ENCODE data around the gene QPCT. TPM values are rescaled to one million over a fixed set of nuclear protein-coding genes. Genes with fewer than 3 reads are reported as not detected.

QPCT gene
- total RNA-seq, 4 donors from 2014 or later = 2.1 to 13.7 (median 7.2) TPM

DNA sequence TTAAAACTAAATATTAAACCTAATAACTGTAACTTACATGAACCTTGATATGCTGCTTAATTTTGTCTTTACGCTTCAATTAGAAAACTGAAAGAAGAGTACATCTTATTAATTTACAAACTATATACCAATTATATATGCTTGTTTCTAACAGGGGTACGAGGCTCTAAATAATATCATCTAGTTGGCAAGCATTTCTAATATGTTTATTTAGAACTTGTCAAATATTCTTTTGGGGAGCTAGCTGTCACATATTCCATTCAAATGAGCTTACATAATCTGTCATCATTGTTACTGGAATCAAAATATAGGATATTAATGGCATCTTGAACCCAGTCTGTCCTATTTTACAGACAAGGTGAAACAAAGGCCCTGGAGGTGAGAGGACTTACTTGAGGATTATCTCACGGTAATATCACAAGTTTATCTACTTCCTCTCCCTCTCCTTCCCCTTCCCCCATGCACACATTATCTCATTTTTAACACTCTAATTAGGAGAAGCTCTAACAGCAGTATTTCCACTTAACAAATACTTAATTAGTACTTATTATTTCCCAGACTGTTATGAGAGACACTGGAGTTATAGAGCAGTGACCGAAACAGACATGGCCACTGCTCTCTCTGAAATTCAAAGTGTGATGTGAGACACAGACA is 23.3 kb upstream of the QPCT start:
- H3K27me3 ChIP-seq = no peaks in the 10 kb centered on the region
- H3K27ac ChIP-seq = no peak overlapping the region
- no peak overlapping the region for H3K4me3 ChIP-seq
- no peak for DNase-seq
- H3K4me1 ChIP-seq = peaks cover 4 to 68% (median 19%) of the 10 kb centered on the region in 3 donors
- intact Hi-C loops (cut with DNase I) = no loop called here
- H3K36me3 ChIP-seq = no peaks in the 10 kb centered on the region
- H3K9me3 ChIP-seq = no peaks in the 10 kb centered on the region
- TF ChIP-seq, protein P1, sequence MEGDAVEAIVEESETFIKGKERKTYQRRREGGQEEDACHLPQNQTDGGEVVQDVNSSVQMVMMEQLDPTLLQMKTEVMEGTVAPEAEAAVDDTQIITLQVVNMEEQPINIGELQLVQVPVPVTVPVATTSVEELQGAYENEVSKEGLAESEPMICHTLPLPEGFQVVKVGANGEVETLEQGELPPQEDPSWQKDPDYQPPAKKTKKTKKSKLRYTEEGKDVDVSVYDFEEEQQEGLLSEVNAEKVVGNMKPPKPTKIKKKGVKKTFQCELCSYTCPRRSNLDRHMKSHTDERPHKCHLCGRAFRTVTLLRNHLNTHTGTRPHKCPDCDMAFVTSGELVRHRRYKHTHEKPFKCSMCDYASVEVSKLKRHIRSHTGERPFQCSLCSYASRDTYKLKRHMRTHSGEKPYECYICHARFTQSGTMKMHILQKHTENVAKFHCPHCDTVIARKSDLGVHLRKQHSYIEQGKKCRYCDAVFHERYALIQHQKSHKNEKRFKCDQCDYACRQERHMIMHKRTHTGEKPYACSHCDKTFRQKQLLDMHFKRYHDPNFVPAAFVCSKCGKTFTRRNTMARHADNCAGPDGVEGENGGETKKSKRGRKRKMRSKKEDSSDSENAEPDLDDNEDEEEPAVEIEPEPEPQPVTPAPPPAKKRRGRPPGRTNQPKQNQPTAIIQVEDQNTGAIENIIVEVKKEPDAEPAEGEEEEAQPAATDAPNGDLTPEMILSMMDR (IDR thresholded peaks at IDR 0.05) = no peak
- no peak for TF ChIP-seq POLR2A (IDR thresholded peaks at IDR 0.05)
- WGBS, 2 donors = 62 to 73% methylated on average over 4 of the region's 4 CpGs

DNA sequence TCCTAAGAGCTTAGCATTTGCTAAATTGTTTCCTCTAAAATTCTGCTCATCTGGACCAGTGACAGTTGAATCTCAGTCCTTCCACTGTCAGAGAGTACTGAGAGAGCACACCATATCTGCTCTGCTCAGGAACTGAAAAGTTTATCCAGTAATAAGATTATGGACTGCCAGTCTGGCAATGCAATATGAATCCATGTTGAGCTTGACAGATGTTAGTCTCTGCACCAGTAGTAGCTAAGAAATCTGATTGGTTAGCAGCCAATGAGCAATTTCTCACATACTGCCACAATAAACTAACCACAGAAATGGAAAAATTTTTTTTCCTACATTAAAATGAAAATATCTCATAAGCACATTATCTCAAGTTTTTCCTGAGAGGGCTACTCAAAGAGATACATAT is 22.1 kb upstream of the QPCT start:
- Histone ChIP-seq H3K27ac (peak overlapping the region in 2 of 4 donors; percentile 92 to 95), H3K36me3 (no peaks in the 10 kb centered on the region), H3K4me3 (peak overlapping the region in 3 of 4 donors; percentile 78 to 96 (median 80)), H3K9me3 (no peaks in the 10 kb centered on the region), H3K27me3 (no peaks in the 10 kb centered on the region), H3K4me1 (peaks cover 4 to 69% (median 19%) of the 10 kb centered on the region in 3 donors)
- intact Hi-C loops (cut with DNase I) = no loop called here
- TF ChIP-seq, protein P1 (IDR thresholded peaks at IDR 0.05) = no peak
- no peak for TF ChIP-seq POLR2A (IDR thresholded peaks at IDR 0.05)
- DNase-seq = no peak

DNA sequence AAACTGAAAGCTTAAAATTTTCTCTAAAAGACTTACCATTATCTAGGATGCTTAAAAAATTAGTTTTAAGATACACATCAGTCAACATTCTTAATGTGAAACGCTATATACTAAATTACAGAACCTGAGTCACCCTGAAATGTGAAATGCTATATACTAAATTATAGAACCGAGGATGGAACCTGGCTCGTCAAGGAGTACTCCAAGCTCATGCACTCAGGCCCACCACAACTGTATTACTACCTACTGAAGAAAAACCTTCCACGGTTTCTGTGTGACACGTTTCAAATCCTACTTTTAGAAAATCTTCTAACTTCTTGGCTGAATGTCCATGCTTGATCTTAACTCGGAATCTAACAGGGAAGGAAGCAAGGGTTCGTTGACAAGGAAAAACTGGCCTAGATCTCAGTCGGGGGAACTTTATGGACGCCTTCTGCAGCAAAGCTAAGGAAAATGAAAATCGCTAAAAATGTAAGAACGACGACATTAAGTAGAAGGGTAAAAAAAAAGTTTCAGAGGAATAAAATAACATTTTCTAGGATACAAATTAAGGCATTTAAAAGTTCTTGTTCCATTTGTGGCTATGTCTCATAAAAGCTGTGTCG is 21.2 kb upstream of the QPCT start:
- Histone ChIP-seq H3K4me1 (peaks cover 4 to 60% (median 18%) of the 10 kb centered on the region in 3 donors), H3K9me3 (no peaks in the 10 kb centered on the region), H3K27me3 (no peaks in the 10 kb centered on the region), H3K36me3 (no peaks in the 10 kb centered on the region), H3K27ac (peak overlapping the region; percentile 88 to 96 (median 94)), H3K4me3 (peak overlapping the region; percentile 78 to 96 (median 84))
- WGBS, 2 donors = 9 to 13% methylated on average over 13 of the region's 13 CpGs
- TF ChIP-seq, protein P1 (IDR thresholded peaks at IDR 0.05) = no peak
- no peak for TF ChIP-seq POLR2A (IDR thresholded peaks at IDR 0.05)
- intact Hi-C loops (cut with DNase I) = no loop called here
- DNase-seq = no peak

DNA sequence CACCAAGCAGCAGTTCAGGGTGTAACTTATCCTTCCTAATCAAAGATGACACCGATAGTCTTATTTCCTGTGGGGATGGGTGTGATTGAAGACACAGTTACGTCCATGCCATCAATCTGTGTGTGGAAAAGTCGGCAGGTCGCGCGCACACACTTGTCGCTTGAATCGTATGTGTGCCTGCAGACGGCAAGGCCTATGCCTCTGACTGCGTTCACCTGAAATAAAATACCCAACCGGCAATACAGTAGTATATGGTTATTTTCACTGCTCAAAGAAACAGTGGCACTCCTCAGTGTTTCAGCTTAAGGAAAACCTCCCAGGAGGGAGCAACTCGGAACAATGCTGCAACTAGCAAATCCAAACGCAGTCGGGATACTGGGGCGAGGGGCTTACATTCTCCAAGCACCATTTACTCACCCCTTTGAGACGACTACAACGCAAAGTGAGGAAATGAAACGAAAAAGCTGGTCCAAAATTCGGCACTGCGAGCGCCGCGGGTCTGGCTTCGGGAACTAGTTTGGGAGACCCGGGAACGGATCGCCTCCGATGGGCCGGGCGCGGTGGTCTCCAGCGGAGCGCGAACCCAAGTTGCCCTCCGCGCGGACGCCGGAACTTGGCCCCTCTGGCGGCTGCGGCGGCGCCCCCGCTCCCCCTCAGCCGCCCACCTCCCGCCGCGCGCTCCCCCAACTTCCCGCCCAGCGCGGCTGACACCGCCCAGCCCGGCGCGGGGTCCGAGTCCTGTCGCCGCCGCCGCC is 20.5 kb upstream of the QPCT start:
- intact Hi-C loops (cut with DNase I) = no loop called here
- Histone ChIP-seq H3K27me3 (no peaks in the 10 kb centered on the region), H3K9me3 (no peaks in the 10 kb centered on the region), H3K36me3 (no peaks in the 10 kb centered on the region), H3K4me1 (peaks cover 4 to 53% (median 11%) of the 10 kb centered on the region in 3 donors), H3K4me3 (peak overlapping the region; percentile 78 to 96 (median 84)), H3K27ac (peak overlapping the region; percentile 88 to 96 (median 94))
- 0 to 1% methylated on average over 21 to 23 of the region's 61 CpGs for WGBS, 2 donors
- DNase-seq = no peak
- TF ChIP-seq, protein P1 (IDR thresholded peaks at IDR 0.05) = no peak
- TF ChIP-seq POLR2A (IDR thresholded peaks at IDR 0.05) = no peak

DNA sequence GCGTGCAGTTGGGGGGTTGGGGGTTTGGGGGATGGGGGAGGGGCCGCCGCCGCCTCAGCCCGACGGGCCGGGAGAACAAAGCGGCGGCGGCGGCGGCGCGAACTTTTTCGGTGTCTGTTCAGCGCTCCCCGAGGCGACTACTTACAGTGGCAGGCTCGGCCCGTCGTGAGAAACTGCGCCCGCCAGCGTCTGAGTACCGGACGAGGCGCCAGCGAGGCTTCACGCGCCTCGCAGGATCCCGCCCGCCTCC is 20.0 kb upstream of the QPCT start:
- Histone ChIP-seq H3K4me1 (peaks cover 4 to 48% (median 11%) of the 10 kb centered on the region in 3 donors), H3K27me3 (no peaks in the 10 kb centered on the region), H3K27ac (peak overlapping the region; percentile 88 to 96 (median 94)), H3K36me3 (no peaks in the 10 kb centered on the region), H3K4me3 (peak overlapping the region; percentile 78 to 96 (median 84)), H3K9me3 (no peaks in the 10 kb centered on the region)
- peak in 2 of 4 donors; percentile 53 to 75 for TF ChIP-seq POLR2A (IDR thresholded peaks at IDR 0.05)
- TF ChIP-seq, protein P1 (IDR thresholded peaks at IDR 0.05) = no peak
- intact Hi-C loops (cut with DNase I) = no loop called here
- peak; percentile 17 for DNase-seq
- WGBS, 2 donors = no CpG with 5 or more reads among the region's 33 CpGs

Measured in esophagus squamous epithelium (tissue), 5 donors.